CD4-positive, alpha-beta T cell (primary cell): ENCODE results near the gene VSTM2A. TPM values are rescaled to one million over a fixed set of nuclear protein-coding genes. Genes with fewer than 3 reads are reported as not detected.

Experiments
- ATAC-seq: fragments of 200-7000 bp; cut with Tn5 transposase; one replicate; pipeline ENCODE4 v1.10.0; 2022; ENCODE audit warnings: mild to moderate bottlenecking; ENCODE audit not compliant: poor library complexity
- CTCF ChIA-PET: fragments of 350-600 bp; sonication (Branson Sonifier 250); formaldehyde crosslinking; loops from one replicate; lab custom pipeline; 2021; ENCODE audit warnings: antibody characterized with exemption, inconsistent platforms; lab: Charles Lee
- POLR2A ChIA-PET: fragments of 350-600 bp; sonication (Branson Sonifier 250); formaldehyde crosslinking; loops from one replicate; lab custom pipeline; 2021; ENCODE audit warnings: antibody characterized with exemption, inconsistent platforms; lab: Charles Lee
- DNase-seq, 14 experiments: peaks; one replicate each; pipeline ENCODE4 v3.0.0-alpha.2; 2013 to 2020; ENCODE audit warnings: mixed read lengths in 2 of 14
- H3K27ac ChIP-seq, 2 donors: one replicate each; pipeline versions ENCODE4 v1.5.1 to v1.7.0; 2013; ENCODE audit warnings: low read length in 2 of 2, low read depth in 1 of 2, mild to moderate bottlenecking in 1 of 2
- H3K27me3 ChIP-seq, 2 experiments: 1 replicate in 1 of 2; 2 replicates in 1 of 2; pipeline versions ENCODE4 v1.6.1 to v1.7.0; 2013; ENCODE audit warnings: low read length in 2 of 2, control low read depth in 1 of 2, mild to moderate bottlenecking in 1 of 2, moderate library complexity in 1 of 2; ENCODE audit not compliant: insufficient read depth in 2 of 2, control insufficient read depth in 1 of 2
- H3K36me3 ChIP-seq: one replicate; pipeline ENCODE4 v1.6.1; 2013; ENCODE audit warnings: low read length, control low read depth; ENCODE audit not compliant: insufficient read depth
- H3K4me1 ChIP-seq: one replicate; pipeline ENCODE4 v1.6.1; 2013; ENCODE audit warnings: low read length, control low read depth; ENCODE audit not compliant: insufficient read depth
- H3K4me3 ChIP-seq: one replicate; pipeline ENCODE4 v1.5.1; 2013; ENCODE audit warnings: mild to moderate bottlenecking, low read length, moderate library complexity
- H3K9me3 ChIP-seq, 2 experiments: 1 replicate in 1 of 2; 2 replicates in 1 of 2; pipeline versions ENCODE4 v1.6.1 to v1.7.0; 2013; ENCODE audit warnings: low read length in 2 of 2, mild to moderate bottlenecking in 2 of 2, control low read depth in 1 of 2, moderate library complexity in 1 of 2; ENCODE audit not compliant: control insufficient read depth in 1 of 2, insufficient read depth in 1 of 2
- H3K27ac Mint-ChIP-seq: one replicate; pipeline ENCODE4 v1.8.0; 2020; ENCODE audit warnings: mixed read lengths
- H3K27me3 Mint-ChIP-seq: one replicate; pipeline ENCODE4 v1.8.0; 2021; ENCODE audit warnings: mixed read lengths
- H3K36me3 Mint-ChIP-seq: one replicate; pipeline ENCODE4 v1.8.0; 2021; ENCODE audit warnings: low read depth, mixed read lengths
- H3K4me1 Mint-ChIP-seq: one replicate; pipeline ENCODE4 v1.8.0; 2021; ENCODE audit warnings: low read depth, mixed read lengths
- H3K4me3 Mint-ChIP-seq: one replicate; pipeline ENCODE4 v1.8.0; 2020; ENCODE audit warnings: mild to moderate bottlenecking, mixed read lengths
- H3K9me3 Mint-ChIP-seq: one replicate; pipeline ENCODE4 v1.8.0; 2020; ENCODE audit warnings: mixed read lengths
- CTCF ChIP-seq: fragments of 200-600 bp; IDR thresholded peaks from one replicate; pipeline ENCODE4 v1.8.0; 2022; ENCODE audit warnings: antibody characterized with exemption, mild to moderate bottlenecking
- intact Hi-C, 2 experiments: fragments of 100-400 bp; cut with DNase I in 1 of 2; cut with micrococcal nuclease in 1 of 2; formaldehyde crosslinking; loops; one replicate each; pipeline versions ENCODE4 v1.15.1 to v1.9.0; 2023 to 2025; cut with DNase I, micrococcal nuclease
- total RNA-seq, 174 experiments: library from RNA in 2 of 174; stranded (reverse) in 2 of 174; gene quantifications; one replicate each; pipeline ENCODE4 v1.2.3 and lab custom pipeline; 2021 to 2026

Gene VSTM2A
- total RNA-seq, 2 experiments from 2014 or later, result not detected

GRCh38 chr7:54546986-54547314, 4.8 kb downstream of the VSTM2A start:
- ChIA-PET CTCF (no interaction called here), POLR2A (no interaction called here)
- Histone ChIP-seq H3K9me3 (peaks cover 0 to 33% of the 10 kb centered on the region in 2 experiments), H3K4me3 (no peak overlapping the region), H3K4me1 (no peaks in the 10 kb centered on the region), H3K27me3 (peaks cover 25 to 35% of the 10 kb centered on the region in 2 experiments), H3K36me3 (no peaks in the 10 kb centered on the region), H3K27ac (no peak overlapping the region)
- intact Hi-C loops, result no loop called here
- Mint-ChIP-seq H3K36me3 (no peaks in the 10 kb centered on the region), H3K4me3 (no peak overlapping the region), H3K27me3 (peaks cover 26% of the 10 kb centered on the region), H3K27ac (no peak overlapping the region), H3K4me1 (no peaks in the 10 kb centered on the region), H3K9me3 (peaks cover 3% of the 10 kb centered on the region)
- TF ChIP-seq CTCF, result no peak
- DNase-seq (no peak), ATAC-seq (no peak)

GRCh38 chr7:54550471-54550870, 8.3 kb downstream of the VSTM2A start:
- H3K4me1 Mint-ChIP-seq, result no peaks in the 10 kb centered on the region
- no peak for DNase-seq
- POLR2A ChIA-PET, result no interaction called here
- H3K27me3 ChIP-seq, result peaks cover 0 to 4% of the 10 kb centered on the region in 2 experiments
- ATAC-seq, result no peak
- peaks cover 3% of the 10 kb centered on the region for H3K27me3 Mint-ChIP-seq
- no peak overlapping the region for H3K27ac Mint-ChIP-seq
- no peaks in the 10 kb centered on the region for H3K36me3 ChIP-seq
- no peak overlapping the region for H3K4me3 Mint-ChIP-seq
- CTCF ChIA-PET, result no interaction called here
- intact Hi-C loops, result no loop called here
- no peak overlapping the region for H3K4me3 ChIP-seq
- H3K27ac ChIP-seq, result no peak overlapping the region
- H3K9me3 Mint-ChIP-seq, result peaks cover 2% of the 10 kb centered on the region
- peaks cover 0 to 24% of the 10 kb centered on the region in 2 experiments for H3K9me3 ChIP-seq
- TF ChIP-seq CTCF, result no peak
- H3K36me3 Mint-ChIP-seq, result no peaks in the 10 kb centered on the region
- H3K4me1 ChIP-seq, result no peaks in the 10 kb centered on the region

DNA sequence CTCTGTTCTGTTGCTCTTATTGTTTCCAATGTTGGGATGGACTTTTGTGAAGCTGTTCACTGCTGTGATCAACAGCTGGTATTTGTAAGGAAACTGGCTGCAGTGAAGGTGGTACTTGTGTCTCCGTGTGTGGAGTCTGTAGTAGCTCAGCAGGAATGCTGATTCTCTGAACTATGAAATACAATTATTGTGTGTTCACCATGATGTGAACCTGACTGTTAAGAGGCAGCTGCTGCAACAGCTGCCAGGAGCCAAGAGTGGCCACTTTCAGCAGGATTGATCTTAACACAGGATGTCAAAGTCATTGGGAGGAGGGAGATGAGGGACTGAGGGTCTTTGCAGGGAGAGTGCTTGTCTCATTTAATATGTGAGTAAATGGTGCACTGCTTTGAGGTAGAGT, 13.9 kb downstream of the VSTM2A start:
- H3K36me3 ChIP-seq, result no peaks in the 10 kb centered on the region
- no peaks in the 10 kb centered on the region for H3K27me3 Mint-ChIP-seq

More for the DNA sequence above, 13.9 kb downstream of the VSTM2A start:
- Mint-ChIP-seq H3K4me3 (no peak overlapping the region), H3K4me1 (no peaks in the 10 kb centered on the region), H3K36me3 (no peaks in the 10 kb centered on the region), H3K27ac (no peak overlapping the region), H3K9me3 (peaks cover 5% of the 10 kb centered on the region)
- POLR2A ChIA-PET, result no interaction called here
- CTCF ChIA-PET, result no interaction called here
- DNase-seq (no peak), ATAC-seq (no peak)
- no peak for TF ChIP-seq CTCF
- no peak overlapping the region for H3K27ac ChIP-seq
- H3K9me3 ChIP-seq, result peaks cover 0 to 11% of the 10 kb centered on the region in 2 experiments
- H3K4me1 ChIP-seq, result no peaks in the 10 kb centered on the region
- intact Hi-C loops, result no loop called here
- H3K27me3 ChIP-seq, result no peaks in the 10 kb centered on the region
- H3K4me3 ChIP-seq, result no peak overlapping the region
